GM03348 (cell line): ENCODE measurements around the gene DLGAP1.

Experiments used
- DNase-seq: peaks from one replicate; pipeline ENCODE4 v3.0.0; 2012; ENCODE audit warnings: low spot score

DLGAP1 gene

DNA sequence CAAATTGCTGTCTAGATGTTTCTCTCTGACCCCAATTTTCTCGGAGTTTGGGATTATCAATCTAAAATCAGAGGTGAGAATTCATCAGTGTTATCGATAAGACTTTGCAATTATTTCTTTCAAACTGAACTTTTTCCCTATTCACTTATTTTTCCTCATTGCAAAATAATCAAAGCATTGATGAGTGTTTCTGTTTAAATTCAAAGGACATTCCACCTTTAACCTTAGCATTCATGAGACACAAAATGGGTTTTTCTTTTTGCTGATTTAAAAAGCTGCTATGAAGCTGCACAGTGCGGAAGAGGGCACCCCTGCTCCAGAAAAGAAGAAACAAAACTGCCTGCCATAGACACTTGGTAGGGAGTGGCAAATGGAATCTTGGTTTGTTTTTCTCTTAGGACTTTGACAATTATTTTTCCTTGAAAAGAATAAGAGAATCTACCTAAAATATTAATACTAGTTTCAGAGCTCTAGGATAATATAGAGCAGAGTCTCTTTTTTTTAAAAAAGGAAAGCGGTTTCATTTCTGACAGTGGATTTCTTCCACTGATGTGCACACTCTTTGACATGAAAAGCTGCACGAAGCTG is 801.8 kb downstream of the DLGAP1 start:
- no peak for DNase-seq

DNA sequence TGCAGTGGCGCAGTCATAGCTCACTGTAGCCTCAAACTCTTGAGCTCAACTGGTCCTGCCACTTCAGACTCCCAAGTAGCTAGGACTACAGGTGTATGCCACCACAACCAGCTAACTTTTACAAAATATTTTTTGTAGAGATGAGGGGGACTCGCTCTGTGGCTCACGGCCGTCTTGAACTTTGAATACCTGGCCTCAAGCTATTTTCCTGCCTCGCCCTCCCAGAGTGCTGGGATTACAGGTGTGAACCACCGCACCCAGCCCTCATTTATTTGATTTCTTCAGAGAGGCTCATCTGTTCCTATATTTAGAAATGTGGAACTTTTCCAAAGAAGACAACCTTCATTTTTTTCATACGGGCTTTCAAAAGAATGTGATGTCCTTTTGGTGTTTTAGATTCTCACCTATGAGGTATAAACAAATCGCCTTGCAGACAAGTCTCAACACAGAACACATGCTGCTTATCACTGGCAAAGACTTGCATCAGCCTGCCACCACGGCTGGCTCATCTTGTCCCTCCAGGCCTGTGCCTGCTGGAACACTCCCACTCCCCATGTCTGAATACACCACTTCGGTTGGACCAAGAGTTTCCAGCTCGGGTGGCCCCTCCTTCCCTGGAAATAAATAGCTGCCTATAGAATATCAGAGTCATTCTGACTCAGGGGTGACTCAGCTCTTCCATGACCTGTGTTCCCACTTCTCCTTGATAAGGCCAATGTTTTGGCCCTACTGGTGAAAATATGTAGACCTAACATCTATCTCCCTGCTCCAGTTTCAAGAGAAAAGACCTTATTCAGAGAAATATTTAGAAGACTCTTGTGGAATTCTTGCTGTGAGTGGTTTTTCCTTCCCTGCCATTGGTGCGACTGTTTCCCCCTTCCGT is 802.5 kb downstream of the DLGAP1 start:
- peak; percentile 82 for DNase-seq

- no peak for DNase-seq
Measured at GRCh38 chr18:3651266-3651665, 803.8 kb downstream of the DLGAP1 start.

- peak; percentile 14 for DNase-seq
Measured at GRCh38 chr18:3650521-3651042, 804.5 kb downstream of the DLGAP1 start.

GRCh38 chr18:3649633-3650426 is 805.3 kb downstream of the DLGAP1 start:
- peak; percentile 60 for DNase-seq

DNA sequence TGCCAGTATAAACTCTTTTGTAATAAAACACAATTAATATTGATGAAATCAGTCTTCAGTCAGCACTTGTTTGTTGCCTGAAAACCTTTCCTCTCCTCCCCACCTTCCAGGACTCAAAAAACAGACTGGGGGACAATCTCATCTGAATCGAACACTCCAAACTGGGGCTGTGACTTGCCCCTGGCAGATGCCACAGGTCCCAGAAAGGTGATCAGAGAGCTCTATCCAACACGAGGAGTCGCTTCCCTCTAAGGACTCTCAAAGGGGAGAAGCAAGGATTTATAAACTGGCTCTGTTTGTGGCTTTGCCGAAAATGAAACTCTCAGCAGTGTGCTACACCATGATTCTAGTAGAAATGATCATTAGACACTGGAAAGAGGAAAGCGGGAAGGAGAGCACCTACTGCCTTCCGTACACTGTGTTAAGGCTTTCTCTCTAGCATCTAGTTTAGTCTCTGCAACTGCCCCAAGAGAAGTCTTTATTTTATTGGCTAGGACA is 805.9 kb downstream of the DLGAP1 start:
- DNase-seq = no peak

DNA sequence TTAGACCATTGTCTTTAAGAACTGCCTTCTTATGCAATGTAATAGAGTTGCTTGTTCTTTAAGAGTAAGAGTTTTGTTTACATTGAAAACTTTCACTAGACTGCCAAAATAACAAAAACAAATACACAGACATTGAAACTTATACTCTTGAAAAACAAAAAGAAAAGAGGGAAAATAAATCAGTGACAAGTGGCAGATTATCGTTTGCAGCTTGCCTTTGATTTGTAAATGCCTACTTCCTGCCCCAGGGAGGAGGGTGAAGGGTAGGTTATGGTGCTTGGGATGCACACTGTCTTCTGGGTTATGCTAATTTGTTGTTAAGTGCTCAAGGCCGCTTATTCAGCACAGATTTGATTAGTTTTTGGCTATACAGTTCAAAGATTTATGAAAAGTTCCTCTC is 806.5 kb downstream of the DLGAP1 start:
- no peak for DNase-seq

- DNase-seq = no peak
Measured at GRCh38 chr18:3648200-3648599, 806.9 kb downstream of the DLGAP1 start.

- DNase-seq = no peak
Measured at GRCh38 chr18:3647636-3648035, 807.5 kb downstream of the DLGAP1 start.

DNA sequence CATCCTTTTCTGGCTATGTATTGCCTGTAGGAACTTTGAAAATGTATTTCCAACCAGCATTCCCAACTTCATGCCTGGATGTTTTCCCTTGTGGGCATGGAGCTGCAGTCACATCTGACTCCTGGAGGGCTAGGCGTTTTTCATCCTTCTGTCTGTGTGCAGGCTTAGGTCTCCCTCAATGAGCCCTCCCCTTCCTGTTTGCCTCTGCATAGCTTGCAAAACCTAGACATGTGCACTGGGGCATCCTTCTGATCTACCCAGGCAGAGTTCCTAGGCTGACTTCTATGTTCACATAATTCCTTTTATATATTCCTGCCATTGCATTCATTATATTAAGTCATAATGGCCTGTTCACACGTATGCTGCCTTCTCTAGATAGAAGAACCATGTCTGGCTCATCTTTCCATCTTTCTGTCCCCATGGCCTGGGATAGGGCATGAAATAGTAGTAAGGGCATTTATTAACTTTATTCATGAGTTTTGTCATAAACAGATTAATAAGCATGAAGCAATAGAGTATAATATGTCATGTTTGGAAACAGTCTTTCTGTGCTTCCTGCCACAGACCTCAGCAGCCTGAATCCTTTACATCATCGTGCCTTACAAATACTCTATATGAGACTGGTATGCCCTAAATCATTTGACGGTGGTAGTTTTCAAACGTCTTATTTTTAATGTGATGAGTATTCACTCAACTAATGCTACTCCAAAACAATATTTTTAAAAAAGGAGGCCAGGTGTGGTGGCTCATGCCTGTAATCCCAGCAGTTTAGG is 809.5 kb downstream of the DLGAP1 start:
- DNase-seq = no peak

- DNase-seq = no peak
Measured at GRCh38 chr18:3634250-3634939, 820.7 kb downstream of the DLGAP1 start.

DNA sequence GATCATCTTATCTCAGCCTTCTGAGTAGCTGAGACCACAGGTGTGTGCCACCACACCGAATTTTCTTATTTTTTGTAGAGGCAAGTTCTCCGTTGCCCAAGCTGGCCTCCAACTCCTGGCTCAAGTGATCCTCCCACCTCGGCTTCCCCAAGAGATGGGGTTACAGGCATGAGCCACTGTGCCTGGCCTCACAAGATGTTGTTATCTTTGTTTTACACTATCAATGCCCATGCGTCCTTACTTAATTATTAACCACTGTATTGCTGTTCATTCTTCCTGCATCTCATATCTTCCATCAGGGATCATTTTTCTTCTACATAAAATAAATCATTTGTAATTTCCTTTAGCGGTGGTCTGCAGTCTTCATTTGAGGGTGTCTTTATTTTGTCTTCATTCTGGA is 823.2 kb downstream of the DLGAP1 start:
- no peak for DNase-seq

DNA sequence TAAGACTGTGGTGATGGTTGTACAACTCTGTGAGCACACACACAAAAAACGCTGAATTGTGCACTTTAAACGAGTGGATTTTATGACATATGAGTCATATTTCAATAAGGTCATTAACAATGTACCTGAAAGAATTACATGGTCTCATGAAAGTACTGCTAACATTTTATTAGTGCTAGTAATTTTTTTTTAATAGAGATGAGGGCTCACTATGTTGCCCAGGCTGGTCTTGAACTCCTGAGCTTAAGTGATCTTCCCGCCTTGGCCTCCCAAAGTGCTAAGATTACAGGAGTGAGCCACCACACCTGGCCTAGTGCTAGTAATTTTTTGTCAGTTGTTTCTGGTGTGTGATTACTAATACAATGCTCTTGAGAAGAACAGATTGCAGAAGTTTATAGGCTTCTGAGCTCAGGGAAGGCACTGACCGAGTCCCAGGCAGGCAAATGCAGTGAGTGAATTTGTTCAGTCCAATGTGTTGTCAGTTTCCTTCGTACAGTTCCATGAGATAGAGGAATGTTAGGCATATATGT is 828.1 kb downstream of the DLGAP1 start:
- DNase-seq = no peak

DNA sequence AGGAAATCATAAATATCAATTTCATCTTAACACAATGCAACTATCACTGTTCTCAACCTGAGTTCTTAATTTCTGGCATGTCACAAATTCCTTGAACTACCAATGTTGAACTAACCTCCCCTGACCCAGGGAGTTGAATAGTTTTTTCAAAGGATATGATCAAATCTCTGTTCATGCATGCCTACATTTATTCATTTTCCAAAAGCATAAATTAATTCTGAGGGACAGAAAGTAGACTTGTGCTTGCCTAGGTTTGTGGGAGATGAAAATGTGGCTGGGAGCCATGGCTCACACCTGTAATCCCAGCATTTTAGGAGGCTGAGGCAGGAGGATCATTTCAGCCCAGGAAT is 829.4 kb downstream of the DLGAP1 start:
- DNase-seq = no peak

DNA sequence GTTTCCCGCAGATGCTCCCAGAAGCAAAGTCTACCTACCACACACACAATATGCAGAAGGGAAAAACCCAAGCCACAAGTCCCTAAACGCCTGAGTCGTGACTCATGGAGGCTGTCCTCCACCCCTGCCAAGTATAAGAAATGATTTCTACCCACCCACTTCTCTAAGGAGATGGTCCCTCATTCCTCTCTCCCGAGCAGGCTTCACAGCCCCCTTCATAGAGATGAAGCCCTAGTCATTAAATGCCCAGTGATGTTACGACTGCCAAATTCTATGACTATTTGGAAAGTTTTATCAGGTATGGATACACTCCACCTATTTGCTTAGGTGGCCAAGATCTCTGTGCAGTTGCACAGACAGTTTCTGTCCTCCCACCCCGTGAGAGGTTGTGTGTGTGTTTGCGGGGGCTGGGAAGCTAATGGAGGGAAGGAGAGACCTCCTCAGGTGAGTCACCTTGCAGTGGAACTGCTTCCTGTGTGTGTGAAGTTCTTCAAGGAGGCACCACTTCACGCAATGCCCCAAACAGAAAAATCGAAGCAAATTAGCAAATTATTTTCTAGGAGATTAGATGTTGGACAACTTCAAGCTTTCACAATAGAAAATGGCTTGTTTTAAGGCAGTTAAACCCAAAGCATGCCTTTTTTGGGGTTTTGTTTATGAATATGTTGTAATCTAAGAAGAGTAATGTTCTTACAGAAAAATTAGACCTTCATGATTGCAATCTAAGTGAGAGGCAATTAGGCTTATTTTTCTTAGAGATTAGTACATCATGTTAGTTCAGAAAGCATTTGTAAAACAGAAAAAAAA is 830.0 kb downstream of the DLGAP1 start:
- DNase-seq = peak; percentile 85

- DNase-seq = no peak
Measured at GRCh38 chr18:3624546-3624934, 830.6 kb downstream of the DLGAP1 start.

DNA sequence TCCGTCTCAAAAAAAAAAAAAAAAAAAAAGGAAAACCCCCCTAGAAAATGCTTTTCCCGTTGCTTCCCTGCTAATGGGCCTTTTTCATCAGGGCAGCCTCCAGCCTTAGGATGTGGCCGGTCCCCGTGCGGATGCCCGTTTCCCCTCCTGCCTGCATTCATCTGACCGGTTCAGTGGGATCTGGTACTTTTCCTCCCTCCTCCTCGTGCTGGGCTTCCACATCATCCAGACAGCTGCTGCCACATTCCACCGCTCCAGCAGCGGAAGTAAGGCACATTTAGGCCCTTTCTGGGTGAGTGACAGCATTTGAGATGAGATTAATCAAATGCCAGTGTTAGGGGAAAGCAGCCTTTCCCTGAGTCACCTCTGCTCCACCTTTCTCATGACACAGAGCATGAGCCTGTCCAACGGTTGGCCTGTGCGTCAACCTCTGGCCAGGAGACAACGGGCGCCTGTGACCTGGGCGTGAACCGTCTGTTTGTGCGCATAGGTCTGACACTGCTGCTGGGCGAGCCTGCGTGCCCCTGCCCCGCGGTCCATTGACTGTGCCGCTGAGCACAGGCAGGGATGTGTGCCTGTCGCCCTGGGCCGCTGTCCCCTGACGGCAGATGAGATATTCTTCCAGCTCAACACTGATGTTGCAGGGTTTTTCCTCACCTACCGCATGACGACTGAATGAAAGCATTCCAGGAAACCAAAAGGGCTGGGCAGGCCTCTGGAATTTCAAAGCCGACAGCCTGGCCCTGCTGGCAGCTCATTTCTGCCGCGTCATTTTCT is 831.1 kb downstream of the DLGAP1 start:
- peak; percentile 81 for DNase-seq

DNA sequence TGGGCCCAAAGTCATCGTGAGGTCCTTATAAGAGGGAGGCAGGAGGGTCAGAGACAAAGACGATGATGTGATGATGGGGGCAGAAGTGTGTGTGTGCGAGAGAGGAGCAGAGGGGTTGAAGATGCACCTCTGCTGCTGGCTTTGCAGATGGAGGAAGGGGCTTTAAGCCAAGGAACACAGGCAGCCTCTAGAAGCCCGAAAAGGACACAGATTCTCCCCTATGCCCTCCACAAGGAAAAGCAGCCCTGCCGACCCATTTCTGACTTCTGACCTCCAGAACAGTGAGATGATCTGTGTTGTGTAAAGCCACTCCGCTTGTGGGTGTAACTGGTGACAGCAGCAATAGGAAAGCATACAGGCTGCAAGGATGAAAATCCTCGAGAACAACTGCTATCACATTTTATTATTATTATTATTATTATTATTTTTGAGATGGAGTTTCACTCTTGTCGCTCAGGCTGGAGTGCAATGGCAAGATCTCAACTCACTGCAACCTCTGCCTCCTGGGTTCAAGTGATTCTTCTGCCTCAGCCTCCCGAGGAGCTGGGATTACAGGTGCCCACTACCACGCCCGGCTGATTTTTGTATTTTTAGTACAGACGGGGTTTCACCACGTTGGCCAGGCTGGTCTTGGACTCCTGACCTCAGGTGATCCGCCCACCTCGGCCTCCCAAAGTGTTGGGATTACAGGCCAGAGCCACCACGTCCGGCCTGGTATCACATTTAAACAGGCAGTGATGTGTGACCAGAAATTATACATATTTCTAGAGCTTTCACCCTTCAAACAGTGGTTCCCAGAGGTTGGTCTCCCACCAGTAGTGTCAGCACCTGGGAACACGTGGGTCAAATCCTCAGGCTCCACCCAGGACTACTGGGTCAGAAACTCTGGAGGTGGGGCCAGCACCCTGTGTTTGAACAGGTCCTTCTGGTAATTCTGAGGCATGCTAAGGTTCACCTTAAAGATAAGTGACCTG is 834.7 kb downstream of the DLGAP1 start:
- no peak for DNase-seq
